CD8-positive, alpha-beta memory T cell (primary cell): ENCODE results near the gene DSCAM. TPM values are rescaled to one million over a fixed set of nuclear protein-coding genes. Genes with fewer than 3 reads are reported as not detected.

Experiments used
- CTCF ChIA-PET: fragments of 350-600 bp; sonication (Branson Sonifier 250); formaldehyde crosslinking; loops from one replicate; lab custom pipeline; 2021; ENCODE audit warnings: antibody characterized with exemption; lab: Charles Lee
- POLR2A ChIA-PET: fragments of 350-600 bp; sonication (Branson Sonifier 250); formaldehyde crosslinking; loops from one replicate; lab custom pipeline; 2021; ENCODE audit warnings: antibody characterized with exemption; lab: Charles Lee
- DNase-seq, 5 donors: peaks; one replicate each; pipeline versions ENCODE4 v3.0.0 to v3.0.0-alpha.2; 2020 to 2022; ENCODE audit warnings: mixed read lengths in 1 of 5
- H3K27ac ChIP-seq: one replicate; pipeline ENCODE4 v1.7.0; 2013; ENCODE audit warnings: low read depth, mild to moderate bottlenecking, low read length, moderate library complexity
- H3K27me3 ChIP-seq: 2 replicates; pipeline ENCODE4 v1.7.0; 2013; ENCODE audit warnings: low read length, mild to moderate bottlenecking; ENCODE audit not compliant: insufficient read depth, poor library complexity, severe bottlenecking
- H3K36me3 ChIP-seq: 2 replicates; pipeline ENCODE4 v1.7.0; 2013; ENCODE audit warnings: mild to moderate bottlenecking, low read length, moderate library complexity; ENCODE audit not compliant: insufficient read depth
- H3K4me1 ChIP-seq: 2 replicates; pipeline ENCODE4 v1.7.0; 2013; ENCODE audit warnings: mild to moderate bottlenecking, low read length, moderate library complexity; ENCODE audit not compliant: insufficient read depth
- H3K4me3 ChIP-seq: 2 replicates; pipeline ENCODE4 v1.7.0; 2013; ENCODE audit warnings: mild to moderate bottlenecking, low read length
- H3K9me3 ChIP-seq: 2 replicates; pipeline ENCODE4 v1.7.0; 2013; ENCODE audit warnings: mild to moderate bottlenecking, low read length
- H3K27ac Mint-ChIP-seq, 8 donors: one replicate each; pipeline ENCODE4 v1.8.0; 2020 to 2021; ENCODE audit warnings: mixed read lengths in 8 of 8, mild to moderate bottlenecking in 6 of 8, inconsistent platforms in 3 of 8, moderate library complexity in 3 of 8
- H3K27me3 Mint-ChIP-seq, 2 donors: one replicate each; pipeline ENCODE4 v1.8.0; 2020 to 2021; ENCODE audit warnings: mixed read lengths in 2 of 2, mild to moderate bottlenecking in 1 of 2, moderate library complexity in 1 of 2
- H3K36me3 Mint-ChIP-seq, 3 donors: one replicate each; pipeline ENCODE4 v1.8.0; 2020 to 2021; ENCODE audit warnings: mixed read lengths in 3 of 3, inconsistent platforms in 1 of 3, mild to moderate bottlenecking in 1 of 3
- H3K4me1 Mint-ChIP-seq, 3 donors: one replicate each; pipeline ENCODE4 v1.8.0; 2020 to 2021; ENCODE audit warnings: mixed read lengths in 3 of 3, inconsistent platforms in 1 of 3, mild to moderate bottlenecking in 1 of 3
- H3K4me3 Mint-ChIP-seq, 7 donors: one replicate each; pipeline ENCODE4 v1.8.0; 2020 to 2021; ENCODE audit warnings: mixed read lengths in 7 of 7, mild to moderate bottlenecking in 6 of 7, moderate library complexity in 4 of 7, inconsistent platforms in 2 of 7
- H3K9me3 Mint-ChIP-seq, 5 donors: one replicate each; pipeline ENCODE4 v1.8.0; 2020 to 2022; ENCODE audit warnings: mixed read lengths in 5 of 5, mild to moderate bottlenecking in 3 of 5, moderate library complexity in 2 of 5, inconsistent platforms in 1 of 5
- polyA plus RNA-seq: library from polyadenylated mRNA; unstranded; fragments of 300-500 nt; fragmentation: Illumina TruSeq; gene quantifications from one replicate; pipeline ENCODE4 v1.2.3, GENCODE V29; 2021
- total RNA-seq, 2 experiments: library from RNA; stranded (reverse); gene quantifications; one replicate each; pipeline ENCODE4 v1.2.3, GENCODE V29; 2021

DSCAM gene
- total and polyA plus RNA-seq, 3 experiments from 2014 or later, result not detected

GRCh38 chr21:39972976-39973770 is 873.8 kb downstream of the DSCAM start:
- H3K9me3 ChIP-seq, result no peaks in the 10 kb centered on the region
- no peak overlapping the region for H3K27ac ChIP-seq
- no peak overlapping the region for H3K4me3 Mint-ChIP-seq
- peaks cover 6 to 12% (median 8%) of the 10 kb centered on the region in 5 donors for H3K9me3 Mint-ChIP-seq
- H3K4me1 Mint-ChIP-seq, result no peaks in the 10 kb centered on the region
- no peak for DNase-seq
- no peaks in the 10 kb centered on the region for H3K36me3 Mint-ChIP-seq
- H3K27me3 Mint-ChIP-seq, result peaks cover 3% of the 10 kb centered on the region in 2 donors
- no peak overlapping the region for H3K27ac Mint-ChIP-seq
- ChIA-PET POLR2A (no interaction called here), CTCF (no interaction called here)
- no peaks in the 10 kb centered on the region for H3K4me1 ChIP-seq
- no peaks in the 10 kb centered on the region for H3K27me3 ChIP-seq
- H3K4me3 ChIP-seq, result no peak overlapping the region
- no peaks in the 10 kb centered on the region for H3K36me3 ChIP-seq

- CTCF ChIA-PET, result no interaction called here
- peaks cover 3% of the 10 kb centered on the region in 2 donors for H3K27me3 Mint-ChIP-seq
- Histone ChIP-seq H3K9me3 (no peaks in the 10 kb centered on the region), H3K4me1 (no peaks in the 10 kb centered on the region), H3K4me3 (no peak overlapping the region), H3K27me3 (no peaks in the 10 kb centered on the region), H3K36me3 (no peaks in the 10 kb centered on the region), H3K27ac (no peak overlapping the region)
- peaks cover 7 to 12% (median 11%) of the 10 kb centered on the region in 5 donors for H3K9me3 Mint-ChIP-seq
- H3K4me1 Mint-ChIP-seq, result no peaks in the 10 kb centered on the region
- H3K4me3 Mint-ChIP-seq, result no peak overlapping the region
- no peaks in the 10 kb centered on the region for H3K36me3 Mint-ChIP-seq
- POLR2A ChIA-PET, result no interaction called here
- no peak overlapping the region for H3K27ac Mint-ChIP-seq
- no peak for DNase-seq
Observed at GRCh38 chr21:39972471-39972870, 874.5 kb downstream of the DSCAM start.

GRCh38 chr21:39971956-39972355 is 875.0 kb downstream of the DSCAM start:
- no peak for DNase-seq
- Histone ChIP-seq H3K27ac (no peak overlapping the region), H3K4me3 (no peak overlapping the region), H3K9me3 (no peaks in the 10 kb centered on the region), H3K36me3 (no peaks in the 10 kb centered on the region), H3K27me3 (no peaks in the 10 kb centered on the region), H3K4me1 (no peaks in the 10 kb centered on the region)
- no peaks in the 10 kb centered on the region for H3K36me3 Mint-ChIP-seq
- H3K4me1 Mint-ChIP-seq, result no peaks in the 10 kb centered on the region
- ChIA-PET POLR2A (no interaction called here), CTCF (no interaction called here)
- H3K9me3 Mint-ChIP-seq, result peaks cover 7 to 17% (median 12%) of the 10 kb centered on the region in 5 donors
- no peak overlapping the region for H3K27ac Mint-ChIP-seq
- peaks cover 3% of the 10 kb centered on the region in 2 donors for H3K27me3 Mint-ChIP-seq
- H3K4me3 Mint-ChIP-seq, result no peak overlapping the region

GRCh38 chr21:39969691-39970364 is 877.1 kb downstream of the DSCAM start:
- Histone ChIP-seq H3K9me3 (no peaks in the 10 kb centered on the region), H3K4me1 (no peaks in the 10 kb centered on the region), H3K36me3 (no peaks in the 10 kb centered on the region), H3K27me3 (no peaks in the 10 kb centered on the region), H3K27ac (no peak overlapping the region), H3K4me3 (no peak overlapping the region)
- no peaks in the 10 kb centered on the region for H3K36me3 Mint-ChIP-seq
- CTCF ChIA-PET, result no interaction called here
- H3K9me3 Mint-ChIP-seq, result peaks cover 7 to 17% (median 13%) of the 10 kb centered on the region in 5 donors
- POLR2A ChIA-PET, result no interaction called here
- H3K4me3 Mint-ChIP-seq, result no peak overlapping the region
- H3K27ac Mint-ChIP-seq, result no peak overlapping the region
- H3K27me3 Mint-ChIP-seq, result no peaks in the 10 kb centered on the region
- DNase-seq, result no peak
- no peaks in the 10 kb centered on the region for H3K4me1 Mint-ChIP-seq

GRCh38 chr21:39968010-39968409 is 878.9 kb downstream of the DSCAM start:
- H3K9me3 Mint-ChIP-seq, result peaks cover 7 to 17% (median 14%) of the 10 kb centered on the region in 5 donors
- H3K4me1 ChIP-seq, result no peaks in the 10 kb centered on the region
- no peaks in the 10 kb centered on the region for H3K9me3 ChIP-seq
- H3K4me3 ChIP-seq, result no peak overlapping the region
- H3K27ac ChIP-seq, result no peak overlapping the region
- H3K27ac Mint-ChIP-seq, result no peak overlapping the region
- H3K27me3 Mint-ChIP-seq, result no peaks in the 10 kb centered on the region
- POLR2A ChIA-PET, result no interaction called here
- H3K36me3 ChIP-seq, result no peaks in the 10 kb centered on the region
- CTCF ChIA-PET, result no interaction called here
- no peak for DNase-seq
- no peaks in the 10 kb centered on the region for H3K36me3 Mint-ChIP-seq
- H3K4me1 Mint-ChIP-seq, result no peaks in the 10 kb centered on the region
- no peaks in the 10 kb centered on the region for H3K27me3 ChIP-seq
- H3K4me3 Mint-ChIP-seq, result no peak overlapping the region

GRCh38 chr21:39966786-39967185 is 880.2 kb downstream of the DSCAM start:
- Histone ChIP-seq H3K27me3 (no peaks in the 10 kb centered on the region), H3K36me3 (no peaks in the 10 kb centered on the region), H3K27ac (no peak overlapping the region), H3K9me3 (no peaks in the 10 kb centered on the region), H3K4me3 (no peak overlapping the region), H3K4me1 (no peaks in the 10 kb centered on the region)
- DNase-seq, result no peak
- ChIA-PET POLR2A (no interaction called here), CTCF (no interaction called here)
- Mint-ChIP-seq H3K4me1 (no peaks in the 10 kb centered on the region), H3K27me3 (no peaks in the 10 kb centered on the region), H3K4me3 (no peak overlapping the region), H3K36me3 (no peaks in the 10 kb centered on the region), H3K9me3 (peaks cover 13 to 22% (median 14%) of the 10 kb centered on the region in 5 donors), H3K27ac (no peak overlapping the region)

GRCh38 chr21:39965026-39965425 is 881.9 kb downstream of the DSCAM start:
- H3K9me3 Mint-ChIP-seq, result peaks cover 12 to 35% (median 18%) of the 10 kb centered on the region in 5 donors
- no peak overlapping the region for H3K27ac Mint-ChIP-seq
- CTCF ChIA-PET, result no interaction called here
- H3K27me3 Mint-ChIP-seq, result no peaks in the 10 kb centered on the region
- H3K9me3 ChIP-seq, result no peaks in the 10 kb centered on the region
- no peaks in the 10 kb centered on the region for H3K36me3 ChIP-seq
- no peak for DNase-seq
- H3K36me3 Mint-ChIP-seq, result no peaks in the 10 kb centered on the region
- H3K4me3 Mint-ChIP-seq, result no peak overlapping the region
- H3K4me1 ChIP-seq, result no peaks in the 10 kb centered on the region
- H3K4me3 ChIP-seq, result no peak overlapping the region
- no peak overlapping the region for H3K27ac ChIP-seq
- no peaks in the 10 kb centered on the region for H3K27me3 ChIP-seq
- no peaks in the 10 kb centered on the region for H3K4me1 Mint-ChIP-seq
- POLR2A ChIA-PET, result no interaction called here

GRCh38 chr21:39961251-39961650 is 885.7 kb downstream of the DSCAM start:
- Mint-ChIP-seq H3K27ac (no peak overlapping the region), H3K4me1 (no peaks in the 10 kb centered on the region), H3K36me3 (no peaks in the 10 kb centered on the region), H3K27me3 (no peaks in the 10 kb centered on the region), H3K9me3 (peaks cover 9 to 21% (median 13%) of the 10 kb centered on the region in 5 donors), H3K4me3 (no peak overlapping the region)
- H3K4me1 ChIP-seq, result no peaks in the 10 kb centered on the region
- no peaks in the 10 kb centered on the region for H3K36me3 ChIP-seq
- H3K4me3 ChIP-seq, result no peak overlapping the region
- no peak for DNase-seq
- H3K27me3 ChIP-seq, result no peaks in the 10 kb centered on the region
- POLR2A ChIA-PET, result no interaction called here
- no peaks in the 10 kb centered on the region for H3K9me3 ChIP-seq
- H3K27ac ChIP-seq, result no peak overlapping the region
- CTCF ChIA-PET, result no interaction called here
